Measurements from ENCODE around the gene COMT.

COMT gene

DNA sequence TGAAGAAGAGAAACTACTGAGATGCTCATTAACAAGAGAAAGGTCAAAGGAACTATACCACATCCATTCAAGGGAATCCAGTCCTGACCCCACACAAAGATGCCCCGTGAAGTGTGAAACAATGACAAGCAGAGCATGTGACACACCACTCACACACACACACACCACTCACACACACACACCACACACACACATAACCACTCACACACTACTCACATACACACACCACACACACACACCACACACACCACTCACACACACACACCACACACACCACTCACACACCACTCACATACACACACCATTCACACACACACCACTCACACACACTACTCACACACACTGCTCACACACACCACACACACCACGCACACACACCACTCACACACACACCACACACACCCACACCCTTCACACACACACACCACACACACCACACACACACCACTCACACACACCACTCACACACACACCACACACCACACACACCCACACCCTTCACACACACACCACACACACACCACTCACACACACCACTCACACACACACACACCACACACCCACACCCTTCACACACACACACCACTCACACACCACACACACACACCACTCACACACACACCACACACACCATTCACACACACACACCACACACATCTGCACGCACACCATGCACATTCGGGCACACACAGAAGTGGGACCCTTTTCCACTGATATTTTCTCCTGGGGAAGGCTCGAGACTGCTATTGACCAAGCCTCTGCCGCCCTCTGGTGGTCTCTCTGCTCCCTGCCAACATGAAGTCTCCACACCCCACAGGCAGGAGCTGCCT is 32.0 kb upstream of the COMT start:
- TF ChIP-seq, protein P1, sequence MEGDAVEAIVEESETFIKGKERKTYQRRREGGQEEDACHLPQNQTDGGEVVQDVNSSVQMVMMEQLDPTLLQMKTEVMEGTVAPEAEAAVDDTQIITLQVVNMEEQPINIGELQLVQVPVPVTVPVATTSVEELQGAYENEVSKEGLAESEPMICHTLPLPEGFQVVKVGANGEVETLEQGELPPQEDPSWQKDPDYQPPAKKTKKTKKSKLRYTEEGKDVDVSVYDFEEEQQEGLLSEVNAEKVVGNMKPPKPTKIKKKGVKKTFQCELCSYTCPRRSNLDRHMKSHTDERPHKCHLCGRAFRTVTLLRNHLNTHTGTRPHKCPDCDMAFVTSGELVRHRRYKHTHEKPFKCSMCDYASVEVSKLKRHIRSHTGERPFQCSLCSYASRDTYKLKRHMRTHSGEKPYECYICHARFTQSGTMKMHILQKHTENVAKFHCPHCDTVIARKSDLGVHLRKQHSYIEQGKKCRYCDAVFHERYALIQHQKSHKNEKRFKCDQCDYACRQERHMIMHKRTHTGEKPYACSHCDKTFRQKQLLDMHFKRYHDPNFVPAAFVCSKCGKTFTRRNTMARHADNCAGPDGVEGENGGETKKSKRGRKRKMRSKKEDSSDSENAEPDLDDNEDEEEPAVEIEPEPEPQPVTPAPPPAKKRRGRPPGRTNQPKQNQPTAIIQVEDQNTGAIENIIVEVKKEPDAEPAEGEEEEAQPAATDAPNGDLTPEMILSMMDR (IDR thresholded peaks at IDR 0.05; ENCODE audit: control insufficient read depth, extremely low read depth, insufficient read depth), result peak; percentile 75
- H3K4me3 ChIP-seq (ENCODE audit: low read depth, low read length), result no peak overlapping the region

DNA sequence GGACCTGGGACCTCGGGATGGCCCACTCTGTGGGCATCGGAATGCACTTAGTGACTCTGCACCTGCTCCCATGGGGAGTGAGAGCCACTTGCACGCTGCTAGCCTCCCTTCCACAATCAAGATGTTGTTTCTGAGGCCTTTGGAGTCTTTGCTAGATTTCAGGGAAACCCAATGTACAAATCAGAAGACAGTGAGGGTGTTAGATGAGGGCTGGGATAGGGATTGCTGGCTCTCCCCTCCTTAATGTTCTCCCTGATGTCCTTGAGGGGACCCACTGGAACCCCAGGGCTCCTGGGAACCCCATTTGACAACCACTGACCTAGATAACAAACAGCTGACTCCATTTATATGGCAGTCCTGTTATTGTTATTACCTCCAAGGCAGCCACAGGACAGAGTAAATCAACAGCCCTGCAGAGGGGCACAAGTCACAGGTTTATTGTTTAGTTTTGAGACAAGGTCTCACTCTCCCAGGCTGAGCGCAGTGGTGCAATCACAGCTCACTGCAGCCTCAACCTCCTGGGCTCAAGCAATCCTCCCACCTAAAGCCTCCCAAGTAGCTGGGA is 31.3 kb upstream of the COMT start:
- TF ChIP-seq, protein P1 (IDR thresholded peaks at IDR 0.05; ENCODE audit: control insufficient read depth, extremely low read depth, insufficient read depth), result no peak
- no peak overlapping the region for H3K4me3 ChIP-seq (ENCODE audit: low read depth, low read length)
- no peak for DNase-seq (ENCODE audit: low read depth)

More for the DNA sequence above, 32.0 kb upstream of the COMT start:
- DNase-seq (ENCODE audit: low read depth), result peak; percentile 25

DNA sequence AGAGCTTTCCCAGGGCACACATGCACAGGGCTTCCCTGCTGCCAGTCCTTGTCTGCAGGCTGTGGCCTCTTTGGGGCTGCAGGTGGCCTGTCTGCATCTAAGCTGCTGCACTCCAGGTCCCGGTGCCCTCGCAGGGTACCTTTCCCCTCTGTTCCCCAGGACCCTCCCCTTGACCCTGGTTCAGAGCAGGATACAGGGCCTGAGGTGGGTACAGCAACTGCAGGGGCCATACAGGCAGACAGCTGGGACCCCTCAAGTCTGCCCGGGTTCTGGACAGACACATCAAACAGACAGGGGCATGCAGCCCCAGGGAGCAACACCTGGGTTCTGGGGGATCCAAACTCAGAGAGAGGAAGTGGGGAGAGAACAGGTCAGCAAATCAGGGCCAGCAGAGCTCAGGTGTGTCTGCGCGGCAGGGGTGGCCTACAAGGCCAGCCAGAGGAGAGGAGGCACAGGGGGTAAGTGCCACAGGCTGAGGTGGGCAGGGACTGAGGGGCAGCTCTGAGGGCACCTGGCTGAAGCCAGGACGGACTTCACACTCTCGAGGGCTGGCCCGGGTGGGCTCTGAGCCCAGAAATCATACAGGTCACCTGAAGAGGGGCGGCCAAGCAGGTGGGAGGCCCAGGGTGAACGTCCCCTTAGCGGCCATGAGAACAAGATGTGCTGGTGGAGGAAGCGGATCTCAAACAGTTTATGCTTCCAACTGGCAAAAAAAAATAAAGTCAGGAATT is 29.9 kb upstream of the COMT start:
- DNase-seq (ENCODE audit: low read depth), result no peak
- TF ChIP-seq, protein P1 (IDR thresholded peaks at IDR 0.05; ENCODE audit: control insufficient read depth, extremely low read depth, insufficient read depth), result no peak
- no peak overlapping the region for H3K4me3 ChIP-seq (ENCODE audit: low read depth, low read length)

DNA sequence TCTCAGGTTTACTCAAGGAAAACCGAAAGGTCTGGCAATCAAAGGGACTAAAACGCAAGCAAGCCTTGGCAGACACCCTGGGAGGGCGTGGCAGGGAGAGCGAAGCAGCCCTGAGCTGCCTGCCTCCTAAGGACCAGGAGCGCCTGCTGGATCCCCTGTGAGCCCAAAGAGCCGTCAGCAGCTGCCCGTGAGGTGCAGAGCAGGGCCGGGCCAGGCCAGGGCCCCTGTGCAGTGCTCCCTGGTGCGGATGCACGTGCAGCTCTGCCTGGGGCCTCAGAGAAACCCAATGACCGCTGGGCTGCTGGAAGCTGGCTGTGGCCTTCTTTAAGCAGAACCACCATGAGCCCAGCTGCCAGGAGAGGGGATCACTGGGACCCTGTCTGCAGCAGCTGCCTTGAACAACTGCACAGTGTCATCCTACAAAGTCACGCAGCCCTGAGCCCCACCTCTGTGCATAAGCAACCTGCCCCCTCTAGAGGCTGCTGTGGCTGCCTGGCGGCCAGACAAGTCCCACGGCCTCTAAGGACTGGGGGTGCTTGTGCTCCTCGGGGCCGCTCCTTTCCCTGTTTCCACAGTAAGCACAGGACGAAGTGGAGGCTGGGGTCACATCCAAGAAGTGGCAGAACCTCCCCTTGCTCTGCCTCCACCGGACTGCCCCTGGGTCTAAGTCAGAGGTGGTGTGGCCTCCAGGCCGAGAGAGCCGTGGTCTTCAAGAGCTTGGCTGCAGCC is 29.1 kb upstream of the COMT start:
- DNase-seq (ENCODE audit: low read depth), result no peak
- TF ChIP-seq, protein P1 (IDR thresholded peaks at IDR 0.05; ENCODE audit: control insufficient read depth, extremely low read depth, insufficient read depth), result no peak

DNA sequence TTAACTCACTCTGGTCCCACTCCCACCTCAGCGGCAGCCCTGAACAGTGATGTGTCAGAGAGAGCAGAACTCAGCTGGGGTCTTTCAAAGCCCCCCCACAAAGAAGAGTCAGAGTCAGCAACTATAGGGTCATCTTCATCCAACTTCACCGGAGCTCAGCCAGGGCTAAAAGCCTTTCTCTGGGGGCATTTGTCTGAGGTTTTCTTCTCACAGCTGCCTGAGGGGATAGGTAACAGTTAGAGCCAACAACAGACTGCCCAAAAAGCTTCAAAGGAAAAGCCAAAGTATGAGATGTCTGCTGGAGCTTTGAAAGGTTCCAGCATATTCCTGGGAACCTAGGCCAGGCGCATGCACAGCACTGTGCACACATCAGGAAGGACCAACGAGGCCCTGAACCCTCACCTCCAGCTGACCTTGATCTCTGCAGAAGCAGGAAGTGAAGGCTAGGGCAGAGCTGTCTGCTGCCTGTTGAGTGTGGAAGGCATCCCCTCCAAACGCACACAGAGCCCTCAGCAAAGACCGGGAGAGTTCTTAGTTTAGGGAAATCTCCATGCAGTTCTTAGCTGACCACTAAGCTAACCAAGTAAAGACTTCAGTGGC is 28.1 kb upstream of the COMT start:
- TF ChIP-seq, protein P1 (IDR thresholded peaks at IDR 0.05; ENCODE audit: control insufficient read depth, extremely low read depth, insufficient read depth), result no peak
- no peak overlapping the region for H3K4me3 ChIP-seq (ENCODE audit: low read depth, low read length)
- DNase-seq (ENCODE audit: low read depth), result no peak

More for the DNA sequence above, 29.1 kb upstream of the COMT start:
- H3K4me3 ChIP-seq (ENCODE audit: low read depth, low read length), result no peak overlapping the region
